Dedifferentiated amniotic fluid mesenchymal stem cell (primary cell): ENCODE measurements around the gene FCN2.
"Not testable (repeated sequence)": the region's sequence is repeated elsewhere in the genome, so short reads cannot be mapped to it uniquely, and the experiment has no call there.

ENCODE experiments used
- DNase-seq: peaks from one replicate; pipeline ENCODE4 v3.0.0-alpha.2; 2016; ENCODE audit errors: extremely low spot score

The FCN2 gene

DNA sequence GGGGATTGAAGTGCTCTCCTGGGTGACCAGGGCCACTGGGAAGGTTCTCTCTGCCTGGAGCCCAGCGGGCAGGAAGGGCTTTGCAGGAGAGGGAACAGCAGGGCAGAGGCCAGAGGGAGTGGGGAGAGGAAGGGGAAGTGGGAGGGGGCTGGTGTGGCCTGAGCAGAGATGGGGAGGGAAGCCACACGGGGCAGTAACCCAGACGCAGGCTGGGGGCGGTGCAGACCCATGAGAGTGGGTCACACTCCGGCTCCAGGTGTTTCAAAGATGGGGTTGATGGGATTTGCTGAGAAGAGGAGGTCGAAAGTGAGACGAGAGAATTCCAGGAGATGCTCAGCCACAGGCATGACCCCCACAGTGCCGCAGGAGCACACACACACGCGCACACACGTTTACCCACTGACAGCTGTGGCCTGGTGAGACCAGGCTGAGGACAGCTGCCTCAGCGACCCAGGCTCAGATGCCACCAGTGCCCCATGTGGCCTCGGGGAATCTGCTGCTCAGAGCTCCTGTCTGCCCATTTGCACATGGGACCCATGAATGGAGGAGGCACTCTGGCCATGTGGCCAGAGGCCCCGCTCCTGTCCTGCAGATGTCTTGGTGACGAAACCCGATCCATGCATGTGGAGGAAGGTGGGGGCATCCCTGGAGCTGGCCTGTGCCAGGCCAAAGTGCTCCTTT is 32.7 kb upstream of the FCN2 start:
- no peak for DNase-seq

DNA sequence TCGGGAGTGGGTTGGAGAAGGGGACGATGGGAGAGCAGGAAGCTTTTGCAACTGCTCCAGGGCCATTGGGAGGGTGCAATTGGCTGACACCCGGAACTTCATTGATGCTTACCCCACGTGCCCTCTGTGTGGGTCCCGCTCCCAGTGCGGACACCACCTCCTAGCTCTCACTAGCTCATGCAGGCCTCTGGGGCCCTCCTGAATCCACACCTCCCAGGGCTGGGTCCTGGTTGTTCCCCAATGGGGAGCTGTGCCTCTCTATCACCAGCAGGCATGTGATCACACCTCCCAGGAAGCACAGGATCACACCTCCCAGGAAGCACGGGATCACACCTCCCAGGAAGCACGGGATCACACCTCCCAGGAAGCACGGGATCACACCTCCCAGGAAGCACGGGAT is 32.1 kb upstream of the FCN2 start:
- no peak for DNase-seq

DNA sequence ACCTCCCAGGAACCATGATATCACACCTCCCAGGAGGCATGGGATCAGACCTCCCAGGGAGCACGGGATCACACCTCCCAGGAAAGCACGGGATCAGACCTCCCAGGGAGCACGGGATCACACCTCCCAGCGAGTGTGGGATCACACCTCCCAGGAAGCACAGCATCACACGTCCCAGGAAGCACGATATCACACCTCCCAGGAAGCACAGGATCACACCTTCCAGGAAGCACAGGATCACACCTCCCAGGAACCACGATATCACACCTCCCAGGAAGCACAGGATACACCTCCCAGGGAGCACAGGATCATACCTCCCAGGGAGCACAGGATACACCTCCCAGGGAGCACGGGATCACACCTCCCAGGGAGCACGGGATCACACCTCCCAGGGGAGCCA is 30.0 kb upstream of the FCN2 start:
- no peak for DNase-seq

DNA sequence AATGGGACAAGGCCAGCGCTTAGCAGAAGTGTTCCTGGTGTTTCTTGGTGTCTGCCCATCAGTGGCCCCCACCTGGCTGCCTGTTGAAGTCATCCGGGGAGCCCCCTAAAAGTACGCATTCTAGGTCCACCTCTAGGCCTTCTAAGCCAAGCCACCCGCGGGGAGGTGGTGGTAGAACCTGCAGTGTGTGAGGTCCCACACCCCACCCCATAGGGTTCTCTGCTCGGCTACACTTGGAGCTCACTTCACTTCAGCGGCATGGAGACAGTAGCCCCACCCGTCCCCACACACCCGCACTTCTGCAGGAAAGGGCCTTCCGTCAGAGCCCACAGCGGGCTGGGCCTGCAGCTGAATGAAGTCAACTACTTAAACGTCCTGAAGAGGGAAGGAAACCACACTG is 29.6 kb upstream of the FCN2 start:
- DNase-seq = no peak

DNA sequence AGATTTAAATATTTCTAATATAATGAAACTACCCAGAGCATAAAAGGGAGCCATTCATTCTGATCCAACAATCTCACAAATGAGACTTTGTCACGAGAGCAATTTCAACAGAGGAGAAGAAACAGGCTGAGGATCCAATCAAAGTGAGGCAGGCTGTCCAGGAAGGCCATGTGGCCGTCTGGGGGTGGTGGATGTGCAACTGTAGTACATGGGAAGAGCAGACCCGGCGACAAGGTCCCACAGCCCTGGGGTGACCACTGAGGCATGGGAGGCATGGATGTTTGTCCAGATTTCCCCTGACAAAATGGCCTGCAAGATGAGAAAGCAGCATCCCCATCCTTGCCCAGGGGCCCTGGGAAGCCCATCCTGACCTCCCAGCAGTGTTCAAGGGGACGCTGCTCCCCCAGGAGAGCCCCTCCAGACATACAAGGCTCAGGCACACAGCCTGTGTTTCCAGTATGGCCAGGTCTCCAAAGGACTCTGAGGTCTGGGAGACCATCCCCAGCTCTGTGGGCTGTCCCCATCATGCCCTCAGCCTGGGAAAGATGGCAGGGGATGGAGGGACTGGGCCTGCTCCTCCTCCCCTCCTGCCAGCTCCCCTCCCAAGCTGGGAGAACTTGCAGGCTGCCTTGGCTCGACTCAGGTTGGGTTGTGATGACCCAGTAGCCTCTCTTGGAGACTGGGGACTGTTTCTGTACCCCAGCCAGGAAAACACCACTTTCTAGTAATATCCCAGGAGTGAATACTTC is 27.5 kb upstream of the FCN2 start:
- DNase-seq = no peak

DNA sequence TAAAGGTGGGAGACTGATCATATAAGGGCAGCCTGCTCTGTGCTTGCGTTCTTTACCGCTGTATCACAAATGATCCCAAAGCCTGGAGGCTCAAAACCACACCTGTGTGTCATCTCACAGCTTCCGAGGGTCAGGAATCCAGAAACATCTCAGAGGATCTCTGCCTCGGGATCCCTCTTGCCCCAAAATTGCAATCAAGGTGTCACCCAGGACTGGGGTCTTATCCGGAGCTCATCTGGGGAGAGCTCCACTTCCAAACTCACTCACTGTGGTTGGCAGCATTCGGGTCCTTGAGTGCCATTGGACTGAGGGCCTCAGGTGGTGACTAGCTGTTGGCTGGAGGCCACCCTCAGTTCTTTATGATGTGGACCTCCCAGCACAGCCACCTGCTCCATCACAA is 26.7 kb upstream of the FCN2 start:
- DNase-seq = no peak

DNA sequence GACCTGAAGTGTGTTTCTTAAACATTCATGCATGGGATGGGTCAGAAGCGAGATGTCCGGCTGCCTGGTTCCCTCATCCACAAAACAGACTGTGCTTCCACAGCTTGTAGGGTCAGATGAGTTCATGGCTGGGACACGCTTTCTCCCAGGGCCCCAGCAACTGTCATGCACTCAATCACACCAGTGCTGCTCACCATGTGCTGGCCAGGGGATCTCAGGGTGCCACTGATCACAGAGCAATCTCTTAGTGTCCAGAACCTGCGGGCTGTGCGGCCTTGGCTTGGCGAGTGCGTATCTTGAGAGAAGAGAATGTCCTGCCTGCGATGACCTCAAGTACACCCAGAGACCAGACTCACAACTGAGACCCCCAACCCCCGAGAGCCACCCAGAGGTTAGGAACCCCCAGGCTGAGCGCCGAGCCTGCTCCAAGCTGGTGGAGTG is 26.0 kb upstream of the FCN2 start:
- no peak for DNase-seq

DNA sequence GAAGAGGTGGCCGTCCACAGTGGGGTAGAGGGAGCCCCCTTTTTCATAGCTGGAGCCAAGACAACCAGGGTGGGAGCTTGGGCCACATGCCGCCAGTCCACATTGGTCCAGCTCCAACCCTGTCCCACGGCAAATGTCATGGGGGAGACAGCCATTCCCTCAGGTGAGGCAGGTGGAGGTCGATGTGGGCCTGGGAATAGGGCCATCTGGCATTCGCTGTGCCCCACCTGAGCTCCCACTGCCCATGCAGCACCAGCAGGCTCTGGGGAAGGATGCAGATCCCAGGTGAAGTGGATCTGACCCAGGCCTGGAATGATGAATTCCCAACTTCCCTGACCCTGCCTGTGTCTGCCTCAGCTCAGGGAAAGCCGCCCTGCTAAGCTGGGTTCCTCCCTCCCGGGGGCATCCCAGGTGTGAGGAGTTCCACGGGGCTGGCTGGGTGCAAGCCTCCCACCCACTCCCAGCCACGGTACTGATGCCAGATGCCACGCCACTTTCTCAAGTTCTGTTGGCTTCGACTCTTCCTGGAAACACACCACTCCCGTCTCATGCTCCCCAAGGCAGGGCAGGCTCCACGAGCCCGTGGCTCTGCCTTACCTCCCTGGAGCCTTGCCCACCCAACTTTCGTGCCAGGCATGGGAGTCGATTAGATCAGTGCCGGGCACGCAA is 25.2 kb upstream of the FCN2 start:
- no peak for DNase-seq

DNA sequence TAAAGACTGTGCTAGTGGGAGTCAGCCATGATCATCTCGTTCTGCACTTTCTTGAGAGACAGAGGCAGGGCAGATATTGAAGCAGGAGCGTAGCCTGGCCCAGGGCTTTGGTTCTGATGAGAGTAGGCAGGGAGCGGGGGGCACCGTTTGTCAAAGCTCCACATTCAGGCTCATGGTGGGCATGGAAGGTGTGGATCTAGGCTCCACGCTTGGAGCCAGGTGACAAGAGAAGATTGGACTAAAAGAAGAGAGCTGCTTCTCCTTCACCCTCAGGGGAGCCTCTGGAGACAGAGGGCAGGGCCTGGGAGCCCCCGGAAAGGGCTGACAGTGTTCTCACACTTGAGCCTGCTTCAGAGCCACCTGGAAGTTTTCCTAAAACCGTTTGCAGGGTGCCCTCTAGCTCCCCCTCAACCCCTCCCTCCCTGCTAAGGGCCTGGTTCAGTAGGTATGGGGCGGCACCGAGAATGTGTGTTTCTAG is 24.7 kb upstream of the FCN2 start:
- DNase-seq = no peak

DNA sequence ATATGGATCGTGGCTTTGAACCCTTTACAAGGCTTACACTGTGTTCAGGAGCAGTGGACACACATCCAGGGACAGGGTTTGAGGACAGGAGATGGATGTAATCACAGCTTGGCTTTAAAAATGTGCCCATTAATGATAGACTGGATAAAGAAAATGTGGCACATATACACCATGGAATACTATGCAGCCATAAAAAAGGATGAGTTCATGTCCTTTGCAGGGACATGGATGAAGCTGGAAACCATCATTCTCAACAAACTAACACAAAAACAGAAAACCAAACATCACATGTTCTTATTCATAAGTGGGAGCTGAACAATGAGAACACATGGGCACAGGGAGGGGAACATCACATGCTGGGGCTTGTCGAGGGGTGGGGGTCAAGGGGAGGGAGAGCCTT is 23.2 kb upstream of the FCN2 start:
- DNase-seq = not testable (repeated sequence)

DNA sequence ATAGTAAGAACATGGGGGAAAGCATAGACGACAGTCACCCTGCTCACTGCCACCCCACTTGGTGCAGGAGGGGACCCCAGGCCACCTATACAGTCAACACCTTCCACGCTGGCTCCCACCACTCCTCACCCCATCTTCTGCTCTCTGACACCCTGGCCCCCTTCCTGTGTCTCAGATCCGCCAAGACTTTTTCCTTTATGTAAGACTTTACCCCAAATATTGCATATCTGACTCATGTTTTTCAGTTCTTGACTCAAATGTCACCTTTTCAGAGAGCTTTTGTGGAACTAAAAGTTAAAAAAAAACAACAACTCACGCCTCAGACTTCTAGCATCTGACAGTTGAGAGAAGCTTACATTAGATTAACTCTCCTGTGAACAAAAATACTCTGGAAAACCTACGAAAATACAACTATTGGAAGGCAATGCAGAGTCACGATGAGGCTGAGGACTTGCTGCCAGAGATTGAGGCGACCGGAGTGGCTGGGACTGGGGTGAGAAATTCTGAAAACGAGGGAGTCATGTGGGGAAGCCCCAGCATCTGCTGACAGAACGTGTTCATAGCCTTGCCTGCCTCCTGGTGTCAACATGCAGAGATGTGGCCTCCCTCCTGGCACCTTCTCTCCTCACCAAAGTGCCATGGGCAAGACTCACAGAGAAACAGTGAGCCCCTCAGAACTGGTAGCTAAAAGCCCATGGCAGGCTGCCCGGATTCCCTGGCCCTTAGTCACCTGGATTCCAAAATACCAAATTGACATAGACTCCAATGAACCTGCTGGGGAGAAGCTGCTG is 22.4 kb upstream of the FCN2 start:
- no peak for DNase-seq

DNA sequence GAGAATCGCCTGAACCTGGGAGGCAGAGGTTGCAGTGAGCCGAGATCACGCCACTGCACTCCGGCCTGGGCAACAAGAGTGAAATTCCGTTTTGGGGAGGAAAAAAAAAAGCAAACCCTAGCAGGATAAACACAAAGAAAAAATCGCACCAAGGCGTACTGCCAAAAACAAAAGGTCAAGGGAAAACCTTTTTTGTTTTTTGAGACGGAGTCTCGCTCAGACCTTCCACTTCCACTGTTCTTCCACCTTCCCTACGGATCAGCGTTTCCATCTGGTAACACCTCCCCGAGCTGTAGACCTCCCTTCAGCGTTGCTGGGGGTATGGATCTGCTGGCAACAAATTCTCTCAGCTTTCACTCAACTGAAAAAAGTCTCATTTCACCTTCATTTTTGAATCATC is 20.1 kb upstream of the FCN2 start:
- DNase-seq = no peak

DNA sequence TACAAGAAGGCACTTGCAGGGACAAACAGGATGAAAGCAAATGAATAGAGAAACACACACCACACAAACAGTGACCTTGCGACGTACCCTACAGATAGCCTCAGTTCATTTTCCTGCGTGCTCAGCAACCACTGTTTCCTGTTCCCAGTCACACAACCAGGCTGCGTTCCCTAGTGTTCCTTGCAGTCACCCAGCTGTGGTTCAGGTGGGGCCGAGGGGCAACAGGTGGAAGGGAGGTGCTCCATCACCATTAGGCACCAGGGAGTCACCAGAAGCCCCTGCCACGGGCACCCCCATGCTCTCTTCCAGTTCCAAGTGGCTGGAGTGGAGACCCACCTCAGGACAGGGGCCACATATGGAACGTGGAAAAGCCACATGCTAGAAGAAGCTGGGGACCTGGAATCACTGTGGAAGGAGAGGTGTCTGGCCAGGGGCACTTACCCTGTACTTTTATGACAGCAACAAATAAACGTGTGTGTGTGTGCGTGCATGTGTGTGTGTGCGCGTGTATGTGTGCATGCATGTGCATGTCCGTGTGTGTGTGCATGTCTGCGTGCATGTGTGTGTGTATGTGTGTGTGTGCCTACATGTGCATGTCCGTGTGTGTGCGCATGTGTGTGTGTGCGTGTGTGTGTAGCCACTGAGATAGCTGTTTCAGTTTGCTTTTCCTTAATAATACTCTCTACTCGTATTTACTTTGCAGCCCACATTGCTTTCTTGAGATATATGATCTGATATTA is 18.8 kb upstream of the FCN2 start:
- no peak for DNase-seq

DNA sequence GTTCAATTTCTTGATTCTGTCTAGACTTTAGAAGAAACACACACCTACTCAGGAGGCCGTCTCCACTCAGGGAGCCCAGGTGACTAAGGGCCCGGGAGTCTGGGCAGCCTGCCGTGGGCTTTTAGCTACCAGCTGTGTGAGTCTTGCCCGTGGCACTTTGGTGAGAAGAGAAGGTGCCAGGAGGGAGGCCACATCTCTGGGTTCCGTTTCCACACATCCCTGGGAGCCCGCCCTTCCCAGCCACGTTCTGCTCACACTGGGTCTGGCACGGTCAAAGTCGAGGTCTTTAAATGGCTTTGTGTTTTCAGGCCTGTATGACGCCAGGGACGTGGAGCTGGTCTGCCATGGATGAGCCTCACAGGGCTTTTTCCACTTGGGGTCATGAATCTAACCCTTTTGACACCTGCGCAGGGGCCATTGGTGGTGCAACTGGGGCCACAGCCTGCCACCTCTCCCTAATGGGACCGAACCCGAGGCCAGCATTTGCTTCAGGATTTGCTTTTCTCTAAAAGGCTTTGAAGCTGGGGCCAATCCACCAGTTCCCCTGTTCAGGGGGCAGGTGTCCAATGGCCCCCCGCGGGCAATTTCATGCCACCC is 17.2 kb upstream of the FCN2 start:
- DNase-seq = no peak

DNA sequence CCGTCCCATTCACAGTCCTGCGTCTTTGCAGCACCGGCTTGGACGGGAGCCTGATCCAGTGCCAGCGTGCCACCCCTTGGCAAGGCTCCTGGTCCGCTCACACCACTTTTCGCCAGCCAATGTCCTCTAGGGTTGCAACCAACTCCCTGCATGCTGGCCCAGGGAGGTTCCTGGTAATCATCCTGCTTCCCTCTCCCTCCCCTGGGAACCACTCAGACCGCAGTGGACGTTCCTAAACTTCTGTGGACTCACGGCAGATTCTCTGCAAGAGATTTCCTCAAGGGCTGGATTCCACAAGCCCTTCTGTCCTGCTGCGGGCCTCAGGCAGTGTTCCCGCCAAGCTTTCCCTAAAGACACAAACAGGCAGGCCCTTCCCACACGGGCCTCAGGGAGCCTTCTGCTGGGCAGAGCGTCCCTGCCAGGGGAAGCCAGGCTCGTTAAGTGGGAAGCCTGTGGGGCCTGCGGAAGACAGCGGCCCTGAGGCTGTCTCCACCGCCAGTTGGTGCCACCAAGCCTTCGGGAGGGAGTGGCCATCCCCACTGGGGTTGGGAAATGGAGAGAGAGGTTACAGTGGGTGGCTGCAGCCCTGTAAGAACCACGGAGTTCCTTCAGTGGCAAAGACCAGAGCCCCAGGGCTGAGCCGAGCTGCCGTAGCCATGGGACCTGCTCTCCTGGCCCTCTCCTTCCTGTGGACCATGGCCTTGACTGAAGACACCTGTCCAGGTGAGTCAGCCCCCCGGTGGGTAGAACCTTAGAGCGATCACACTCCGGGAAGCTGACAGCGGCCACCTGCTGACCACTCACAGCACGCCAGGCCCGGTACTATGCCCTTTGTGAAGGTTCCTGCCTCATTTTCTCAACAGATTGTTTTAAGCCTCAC is 16.4 kb upstream of the FCN2 start:
- no peak for DNase-seq

DNA sequence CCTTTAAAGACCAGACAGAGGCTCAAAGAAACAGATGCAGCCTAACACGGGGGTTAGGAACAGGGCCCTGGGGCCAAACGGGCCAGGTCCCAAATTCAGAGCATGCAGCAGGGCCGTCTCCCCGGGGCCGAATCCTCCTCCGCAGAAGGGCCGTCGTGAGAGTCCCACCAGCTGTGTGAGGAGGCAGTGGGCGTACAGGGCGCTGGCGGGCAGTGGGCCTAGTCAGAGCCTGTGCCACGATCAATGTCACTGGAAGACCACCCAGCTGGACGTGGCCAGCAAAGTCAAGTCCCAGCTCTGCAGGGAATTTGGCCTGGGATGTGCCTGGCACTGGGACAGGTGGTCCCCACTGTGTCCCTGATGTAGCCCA is 15.8 kb upstream of the FCN2 start:
- no peak for DNase-seq

DNA sequence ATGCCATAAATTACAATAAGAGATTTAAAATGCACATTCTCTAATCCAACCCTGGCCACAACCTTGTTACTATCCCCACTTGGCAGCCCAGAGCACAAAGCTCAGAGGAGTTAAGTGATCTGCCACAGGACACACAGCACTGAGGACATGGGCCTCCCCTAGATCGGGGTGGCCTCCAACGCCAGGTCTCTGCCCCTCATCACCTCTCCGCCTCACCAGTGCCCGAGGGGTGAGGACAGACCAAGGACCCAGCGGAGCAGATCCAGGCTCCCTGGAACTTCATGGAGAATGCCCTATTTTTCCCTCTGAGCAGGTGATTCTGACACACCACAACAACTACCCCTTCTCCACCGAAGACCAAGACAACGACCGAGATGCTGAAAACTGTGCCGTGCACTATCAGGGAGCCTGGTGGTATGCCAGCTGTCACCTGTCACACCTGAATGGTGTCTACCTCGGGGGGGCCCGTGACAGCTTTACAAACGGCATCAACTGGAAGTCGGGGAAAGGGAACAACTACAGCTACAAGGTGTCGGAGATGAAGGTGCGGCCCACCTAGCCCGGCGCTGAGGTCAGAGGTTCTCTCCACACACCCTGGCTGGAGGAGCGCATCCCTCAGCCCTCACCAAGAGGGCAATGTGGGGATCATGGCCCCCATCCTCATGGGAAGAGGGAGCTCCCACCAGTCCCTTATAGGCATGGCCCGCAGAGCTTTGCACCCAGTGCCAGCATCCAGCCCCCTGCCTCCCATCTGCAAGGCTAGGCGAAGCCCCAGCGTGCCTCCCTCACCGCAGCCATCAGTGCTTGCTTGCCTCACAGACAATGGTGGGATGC is 12.5 kb upstream of the FCN2 start:
- no peak for DNase-seq

DNA sequence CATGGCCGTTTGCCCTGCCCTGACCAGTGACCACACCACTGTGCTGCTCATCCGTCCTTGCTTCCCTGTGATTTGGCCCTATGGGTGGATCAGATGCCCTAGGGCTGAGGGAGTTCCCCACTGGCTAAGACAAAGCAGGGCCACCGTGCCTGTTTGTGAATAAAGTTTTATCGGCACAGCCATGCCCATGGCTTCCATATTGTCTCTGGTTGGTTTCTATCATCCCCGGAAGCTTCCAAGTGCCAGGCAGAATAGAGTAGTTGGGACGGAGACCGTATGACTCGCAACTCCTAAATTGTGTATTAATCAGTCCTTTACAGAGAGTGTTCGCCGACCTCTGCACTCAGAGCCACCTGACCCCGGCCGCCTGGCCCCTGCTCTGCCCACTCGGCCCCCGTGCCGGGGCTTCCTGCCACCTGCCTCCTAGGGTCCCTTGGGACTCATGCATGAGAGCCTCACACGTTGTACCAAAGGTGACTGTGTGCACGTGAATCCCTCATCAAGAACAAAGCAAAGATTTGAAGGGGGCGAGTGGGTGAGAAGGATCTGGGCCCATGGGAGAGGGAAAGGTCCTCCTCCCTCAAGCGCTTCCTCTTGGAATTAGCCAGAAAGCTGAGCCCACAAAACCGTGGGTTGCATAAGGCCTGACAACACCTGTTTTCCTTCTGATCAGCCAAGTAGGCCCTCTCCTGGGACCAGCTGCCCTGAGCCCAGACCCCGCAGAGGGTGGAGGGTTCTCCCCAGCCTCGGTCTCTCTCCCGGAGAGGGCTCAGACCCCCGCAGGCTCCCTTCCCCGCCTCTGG is 11.7 kb upstream of the FCN2 start:
- DNase-seq = no peak
